ENCODE data around the gene ZNF14. TPM values are rescaled to one million over a fixed set of nuclear protein-coding genes. Genes with fewer than 3 reads are reported as not detected.

Gene ZNF14
- total and polyA plus RNA-seq, 2 experiments from 2014 or later: 4.6 to 7.3 TPM

DNA sequence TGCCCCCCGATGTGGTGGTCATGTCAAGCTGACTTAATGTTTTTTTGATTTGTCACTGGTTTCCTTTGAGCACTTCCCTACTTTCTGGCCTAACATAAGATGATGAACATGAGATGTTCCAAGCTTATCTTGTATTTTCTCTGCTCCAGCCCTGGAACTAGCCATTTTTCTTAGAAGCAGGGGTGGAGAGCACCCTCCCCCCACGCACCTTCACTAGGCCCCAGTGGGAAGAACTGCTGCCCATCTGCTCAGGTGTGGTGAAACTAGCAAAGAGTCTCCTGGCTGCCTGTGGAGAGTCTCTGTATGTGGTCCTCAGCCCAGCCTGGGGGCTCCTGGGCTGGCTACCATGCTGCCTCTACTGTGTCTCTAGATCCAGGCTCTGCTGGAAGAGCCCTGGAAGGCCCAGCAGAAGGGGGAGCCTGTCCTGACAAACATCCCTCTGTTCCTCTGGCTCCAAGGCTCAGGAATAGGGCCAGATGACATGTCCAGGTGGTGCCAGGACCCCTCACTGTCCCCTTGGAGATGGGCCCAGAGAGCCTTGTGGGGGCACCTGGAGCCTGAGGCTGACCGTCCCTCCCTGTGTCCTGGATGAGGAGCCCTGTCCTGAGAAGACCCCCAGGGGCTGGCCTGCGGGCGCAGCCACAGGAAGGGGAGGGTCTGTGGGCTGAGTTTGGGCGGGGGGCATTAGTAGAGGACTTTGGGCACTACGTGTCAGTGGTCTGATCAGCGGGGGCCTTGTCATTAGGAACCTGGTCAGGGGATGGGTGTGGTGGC is 4.8 kb upstream of the ZNF14 start:
- H3K79me2 ChIP-seq: peaks cover under 1% of the 10 kb centered on the region
- 82% methylated on average over 8 of the region's 8 CpGs for WGBS (ENCODE audit: low lambda C conversion rate, missing lambda C conversion rate)
- no peaks in the 10 kb centered on the region for H3K9me2 ChIP-seq (replicated peaks; ENCODE audit: insufficient read depth)
- H4K20me1 ChIP-seq (ENCODE audit: insufficient read depth, poor library complexity, severe bottlenecking): no peaks in the 10 kb centered on the region
- no peak overlapping the region for H3K4me2 ChIP-seq
- H3K9me3 ChIP-seq (ENCODE audit: low read depth): no peaks in the 10 kb centered on the region
- no peak for DNase-seq (ENCODE audit: low spot score)
- no peak overlapping the region for H3K27ac ChIP-seq
- no peak overlapping the region for H3K4me3 ChIP-seq
- no peaks in the 10 kb centered on the region for H3K27me3 ChIP-seq
- no peak for TF ChIP-seq EZH2 (IDR thresholded peaks at IDR 0.05; ENCODE audit: borderline replicate concordance)
- no peak for TF ChIP-seq EZH2phosphoT487 (IDR thresholded peaks at IDR 0.05; ENCODE audit: low read depth, severe bottlenecking, unreplicated experiment)
- TF ChIP-seq, protein P1, sequence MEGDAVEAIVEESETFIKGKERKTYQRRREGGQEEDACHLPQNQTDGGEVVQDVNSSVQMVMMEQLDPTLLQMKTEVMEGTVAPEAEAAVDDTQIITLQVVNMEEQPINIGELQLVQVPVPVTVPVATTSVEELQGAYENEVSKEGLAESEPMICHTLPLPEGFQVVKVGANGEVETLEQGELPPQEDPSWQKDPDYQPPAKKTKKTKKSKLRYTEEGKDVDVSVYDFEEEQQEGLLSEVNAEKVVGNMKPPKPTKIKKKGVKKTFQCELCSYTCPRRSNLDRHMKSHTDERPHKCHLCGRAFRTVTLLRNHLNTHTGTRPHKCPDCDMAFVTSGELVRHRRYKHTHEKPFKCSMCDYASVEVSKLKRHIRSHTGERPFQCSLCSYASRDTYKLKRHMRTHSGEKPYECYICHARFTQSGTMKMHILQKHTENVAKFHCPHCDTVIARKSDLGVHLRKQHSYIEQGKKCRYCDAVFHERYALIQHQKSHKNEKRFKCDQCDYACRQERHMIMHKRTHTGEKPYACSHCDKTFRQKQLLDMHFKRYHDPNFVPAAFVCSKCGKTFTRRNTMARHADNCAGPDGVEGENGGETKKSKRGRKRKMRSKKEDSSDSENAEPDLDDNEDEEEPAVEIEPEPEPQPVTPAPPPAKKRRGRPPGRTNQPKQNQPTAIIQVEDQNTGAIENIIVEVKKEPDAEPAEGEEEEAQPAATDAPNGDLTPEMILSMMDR (IDR thresholded peaks at IDR 0.05; ENCODE audit: poor library complexity): no peak
- no peak overlapping the region for H2AFZ ChIP-seq
- no peaks in the 10 kb centered on the region for H3K4me1 ChIP-seq (ENCODE audit: insufficient read depth)
- no peaks in the 10 kb centered on the region for H3K36me3 ChIP-seq (replicated peaks; ENCODE audit: insufficient read depth, low read depth)

DNA sequence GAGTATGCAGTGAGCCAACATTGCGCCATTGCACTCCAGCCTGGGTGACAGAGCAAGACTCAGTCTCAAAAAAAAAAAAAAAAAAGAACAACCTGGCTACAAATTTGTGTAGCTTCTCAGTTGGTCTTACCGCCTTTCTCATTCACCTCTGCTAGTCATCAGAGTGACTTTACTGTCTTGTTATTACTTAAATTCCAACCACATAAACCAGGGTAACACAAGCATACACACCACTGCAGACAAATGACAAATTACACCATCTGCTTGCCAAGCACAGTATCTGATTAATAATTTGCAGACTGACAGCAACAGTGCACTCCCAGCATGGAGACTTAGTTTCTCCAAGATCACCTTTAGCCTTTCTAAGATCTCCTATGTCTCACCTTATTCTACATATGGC is 11.0 kb downstream of the ZNF14 start:
- Histone ChIP-seq H3K79me2 (peaks cover 58% of the 10 kb centered on the region), H3K27me3 (no peaks in the 10 kb centered on the region), H3K9me2 (replicated peaks; ENCODE audit: insufficient read depth) (no peaks in the 10 kb centered on the region), H3K9me3 (ENCODE audit: low read depth) (peaks cover 45% of the 10 kb centered on the region), H4K20me1 (ENCODE audit: insufficient read depth, poor library complexity, severe bottlenecking) (no peaks in the 10 kb centered on the region), H3K36me3 (replicated peaks; ENCODE audit: insufficient read depth, low read depth) (peaks cover under 1% of the 10 kb centered on the region), H3K27ac (no peak overlapping the region), H3K4me2 (no peak overlapping the region), H2AFZ (no peak overlapping the region), H3K4me3 (no peak overlapping the region), H3K4me1 (ENCODE audit: insufficient read depth) (no peaks in the 10 kb centered on the region)
- TF ChIP-seq EZH2phosphoT487 (IDR thresholded peaks at IDR 0.05; ENCODE audit: low read depth, severe bottlenecking, unreplicated experiment) (no peak), EZH2 (IDR thresholded peaks at IDR 0.05; ENCODE audit: borderline replicate concordance) (no peak)
- TF ChIP-seq, protein P1 (IDR thresholded peaks at IDR 0.05; ENCODE audit: poor library complexity): no peak
- 91% methylated on average over 2 of the region's 2 CpGs for WGBS (ENCODE audit: low lambda C conversion rate, missing lambda C conversion rate)
- DNase-seq (ENCODE audit: low spot score): no peak

DNA sequence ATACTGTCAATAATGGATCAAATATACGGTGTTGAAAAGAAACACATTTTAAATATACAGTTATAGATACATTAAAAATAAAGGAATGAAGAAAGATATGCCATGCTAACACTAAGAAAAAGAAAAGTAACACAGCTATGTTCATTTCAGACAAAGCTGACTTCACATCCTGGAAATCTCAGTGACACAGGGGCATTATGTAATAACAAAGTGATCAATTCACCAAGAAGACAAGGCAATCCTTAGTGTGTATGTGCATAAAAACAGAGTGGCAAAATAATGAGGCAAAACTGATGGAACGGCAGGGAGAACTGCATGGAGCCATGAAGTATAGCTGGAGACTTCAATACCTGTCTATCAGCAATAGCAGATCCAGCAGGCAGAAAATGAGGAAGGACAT is 13.1 kb downstream of the ZNF14 start:
- Histone ChIP-seq H4K20me1 (ENCODE audit: insufficient read depth, poor library complexity, severe bottlenecking) (no peaks in the 10 kb centered on the region), H3K9me3 (ENCODE audit: low read depth) (peaks cover 66% of the 10 kb centered on the region), H3K27ac (no peak overlapping the region), H3K27me3 (no peaks in the 10 kb centered on the region), H3K36me3 (replicated peaks; ENCODE audit: insufficient read depth, low read depth) (peaks cover 6% of the 10 kb centered on the region), H3K4me3 (no peak overlapping the region), H3K4me1 (ENCODE audit: insufficient read depth) (no peaks in the 10 kb centered on the region), H3K9me2 (replicated peaks; ENCODE audit: insufficient read depth) (no peaks in the 10 kb centered on the region), H3K79me2 (peaks cover 74% of the 10 kb centered on the region), H2AFZ (no peak overlapping the region), H3K4me2 (no peak overlapping the region)
- 98% methylated on average over 2 of the region's 2 CpGs for whole genome bisulfite sequencing (ENCODE audit: low lambda C conversion rate, missing lambda C conversion rate)
- no peak for DNase-seq (ENCODE audit: low spot score)
- TF ChIP-seq, protein P1 (IDR thresholded peaks at IDR 0.05; ENCODE audit: poor library complexity): no peak
- TF ChIP-seq EZH2 (IDR thresholded peaks at IDR 0.05; ENCODE audit: borderline replicate concordance) (no peak), EZH2phosphoT487 (IDR thresholded peaks at IDR 0.05; ENCODE audit: low read depth, severe bottlenecking, unreplicated experiment) (no peak)

All from hepatocyte (in vitro differentiated cells).